Omental fat pad (tissue), 4 donors: ENCODE results near the gene DYDC1. TPM values are rescaled to one million over a fixed set of nuclear protein-coding genes. Genes with fewer than 3 reads are reported as not detected.

Experiments
- ATAC-seq: fragments of 150-250 bp; one replicate; pipeline ENCODE4 v1.9.1; 2016; ENCODE audit warnings: mild to moderate bottlenecking, moderate library complexity; ENCODE audit not compliant: low FRiP score
- DNase-seq: peaks from one replicate; pipeline ENCODE4 v3.0.0-alpha.2; 2019; ENCODE audit warnings: low spot score
- total RNA-seq, 4 donors: library from RNA; depleted of rRNA; stranded (reverse); fragments of >200 nt; gene quantifications; one replicate each; pipeline ENCODE4 v1.1.0, GENCODE V29; 2016
- TF ChIP-seq, protein P1 (sequence below), 3 donors: fragments of 450-650 bp; IDR thresholded peaks; one replicate each; pipeline ENCODE4 v1.5.1; 2016 to 2017; ENCODE audit warnings: antibody characterized with exemption in 3 of 3, mild to moderate bottlenecking in 3 of 3, moderate library complexity in 2 of 3

DYDC1 gene
- total RNA-seq, 4 donors from 2014 or later = not detected

DNA sequence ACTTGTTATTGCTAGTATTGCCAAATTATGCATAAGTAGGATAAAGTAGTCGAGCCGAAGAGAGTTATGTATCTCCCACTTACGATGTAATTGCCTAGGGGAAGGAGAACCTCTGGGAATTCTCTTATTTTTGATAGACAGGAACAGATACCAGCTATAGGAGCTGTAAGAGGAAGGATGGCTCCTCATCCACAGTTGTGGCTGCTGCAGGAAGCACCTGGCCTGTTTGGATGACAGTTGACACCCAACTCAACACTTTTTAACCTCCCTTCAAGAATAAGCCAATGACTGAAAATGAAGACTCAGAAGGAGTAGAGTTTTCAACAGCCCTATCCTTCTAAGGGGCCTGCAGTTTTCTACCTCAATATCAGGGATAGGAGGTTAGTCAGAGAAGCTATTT is 6.3 kb downstream of the DYDC1 start:
- DNase-seq (no peak), ATAC-seq (no peak)
- TF ChIP-seq, protein P1, sequence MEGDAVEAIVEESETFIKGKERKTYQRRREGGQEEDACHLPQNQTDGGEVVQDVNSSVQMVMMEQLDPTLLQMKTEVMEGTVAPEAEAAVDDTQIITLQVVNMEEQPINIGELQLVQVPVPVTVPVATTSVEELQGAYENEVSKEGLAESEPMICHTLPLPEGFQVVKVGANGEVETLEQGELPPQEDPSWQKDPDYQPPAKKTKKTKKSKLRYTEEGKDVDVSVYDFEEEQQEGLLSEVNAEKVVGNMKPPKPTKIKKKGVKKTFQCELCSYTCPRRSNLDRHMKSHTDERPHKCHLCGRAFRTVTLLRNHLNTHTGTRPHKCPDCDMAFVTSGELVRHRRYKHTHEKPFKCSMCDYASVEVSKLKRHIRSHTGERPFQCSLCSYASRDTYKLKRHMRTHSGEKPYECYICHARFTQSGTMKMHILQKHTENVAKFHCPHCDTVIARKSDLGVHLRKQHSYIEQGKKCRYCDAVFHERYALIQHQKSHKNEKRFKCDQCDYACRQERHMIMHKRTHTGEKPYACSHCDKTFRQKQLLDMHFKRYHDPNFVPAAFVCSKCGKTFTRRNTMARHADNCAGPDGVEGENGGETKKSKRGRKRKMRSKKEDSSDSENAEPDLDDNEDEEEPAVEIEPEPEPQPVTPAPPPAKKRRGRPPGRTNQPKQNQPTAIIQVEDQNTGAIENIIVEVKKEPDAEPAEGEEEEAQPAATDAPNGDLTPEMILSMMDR (IDR thresholded peaks at IDR 0.05) = no peak

DNA sequence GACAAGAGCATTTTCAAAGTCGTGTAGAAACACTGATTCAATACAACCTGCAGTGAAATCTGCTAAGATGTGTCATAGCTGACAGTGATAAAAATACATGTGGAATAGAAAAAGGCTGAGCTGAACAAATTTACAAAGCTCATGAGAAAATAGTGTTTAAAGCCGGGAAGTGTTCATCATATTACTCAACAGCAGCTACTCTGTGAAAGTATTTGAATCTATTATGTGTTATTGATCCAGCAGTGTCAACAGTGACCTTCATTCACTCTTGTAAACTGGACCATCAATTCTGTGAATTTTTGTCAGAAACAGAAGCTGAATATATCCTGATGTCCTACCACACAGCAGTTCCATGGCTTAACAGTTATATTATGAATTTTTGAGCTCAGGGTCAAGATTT is 11.6 kb downstream of the DYDC1 start:
- no peak for DNase-seq
- TF ChIP-seq, protein P1 (IDR thresholded peaks at IDR 0.05) = no peak

GRCh38 chr10:80344276-80344675 is 12.3 kb downstream of the DYDC1 start:
- DNase-seq (no peak), ATAC-seq (no peak)
- TF ChIP-seq, protein P1 (IDR thresholded peaks at IDR 0.05) = no peak

More for the DNA sequence above, 11.6 kb downstream of the DYDC1 start:
- ATAC-seq = no peak

- no peak for DNase-seq
- ATAC-seq = no peak
- TF ChIP-seq, protein P1 (IDR thresholded peaks at IDR 0.05) = no peak
Measured at GRCh38 chr10:80333983-80334382, 22.6 kb downstream of the DYDC1 start.

- TF ChIP-seq, protein P1 (IDR thresholded peaks at IDR 0.05) = no peak
- DNase-seq (no peak), ATAC-seq (no peak)
Measured at GRCh38 chr10:80324891-80325364, 31.6 kb downstream of the DYDC1 start.

DNA sequence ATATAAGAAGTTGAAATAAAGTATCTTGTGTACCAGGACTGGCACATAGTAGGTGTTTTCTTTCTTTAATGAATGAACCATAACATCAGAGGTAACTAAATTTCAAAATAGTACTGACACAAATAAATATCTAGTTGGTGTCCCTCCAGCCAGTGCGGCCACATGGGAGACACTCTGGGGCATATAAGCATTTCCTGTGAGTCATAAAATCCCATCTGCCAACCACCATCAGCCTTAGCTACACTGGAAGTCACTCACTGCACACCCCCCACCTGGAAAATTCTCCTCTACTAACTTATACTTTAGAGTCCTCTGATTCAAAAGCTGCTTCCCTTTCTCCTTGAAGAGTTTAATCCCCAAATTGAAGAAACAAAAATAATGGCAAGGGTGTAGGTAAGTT is 32.5 kb downstream of the DYDC1 start:
- TF ChIP-seq, protein P1 (IDR thresholded peaks at IDR 0.05) = no peak
- DNase-seq = no peak
- ATAC-seq = no peak

DNA sequence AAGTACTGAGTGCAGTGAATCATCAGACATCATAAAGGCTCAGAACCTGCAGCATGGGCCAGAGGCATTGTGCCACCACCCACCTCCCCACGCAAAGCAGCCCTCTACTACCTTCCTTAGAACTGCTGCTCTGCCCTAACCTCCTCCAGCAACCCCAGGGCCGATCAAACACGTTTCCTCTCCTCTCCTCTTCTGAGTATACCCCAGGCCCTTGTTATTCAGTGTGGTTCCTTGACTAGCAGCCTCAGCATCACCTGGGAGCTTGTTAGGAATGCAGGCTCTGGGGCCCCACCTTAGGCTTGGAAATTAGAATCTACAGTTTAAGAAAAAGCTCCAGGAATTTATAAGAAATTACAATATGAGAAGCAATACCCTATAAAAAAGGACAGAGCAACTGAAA is 33.2 kb downstream of the DYDC1 start:
- TF ChIP-seq, protein P1 (IDR thresholded peaks at IDR 0.05) = no peak
- DNase-seq = no peak
- no peak for ATAC-seq
